Caco-2 (cell line): ENCODE measurements around the gene LSP1. TPM values are rescaled to one million over a fixed set of nuclear protein-coding genes. Genes with fewer than 3 reads are reported as not detected.

ENCODE experiments used
- BruUV-seq: library from RNA; stranded (reverse); fragments of 400-500 nt; replicated peaks from 2 replicates; lab custom pipeline; 2021; lab: Mats Ljungman, UMichigan
- CTCF ChIA-PET: fragments of 300-600 bp; sonication (Branson Sonifier 250); formaldehyde crosslinking; loops from one replicate; lab custom pipeline; 2022; ENCODE audit warnings: antibody characterized with exemption; lab: Charles Lee
- POLR2A ChIA-PET: fragments of 300-600 bp; sonication (Branson Sonifier 250); formaldehyde crosslinking; loops from one replicate; lab custom pipeline; 2022; ENCODE audit warnings: antibody characterized with exemption; lab: Charles Lee
- DNase-seq, 2 experiments: peaks; one replicate each; pipeline versions ENCODE4 v3.0.0 to v3.0.0-alpha.2; 2020 to 2022
- H3K27me3 ChIP-seq: replicated peaks from 2 replicates; pipeline ENCODE4 v1.6.0; 2011; ENCODE audit warnings: low read length; ENCODE audit not compliant: control insufficient read depth, insufficient read depth
- H3K36me3 ChIP-seq: 2 replicates; pipeline ENCODE4 v1.5.1; 2011; ENCODE audit warnings: low read length; ENCODE audit not compliant: control insufficient read depth, insufficient read depth
- H3K4me1 ChIP-seq: fragments of 250-450 bp; sonication (Bioruptor Pico); 2 replicates; pipeline ENCODE4 v1.5.1; 2020; ENCODE audit warnings: mild to moderate bottlenecking
- H3K4me3 ChIP-seq: 2 replicates; pipeline ENCODE4 v1.5.1; 2011; ENCODE audit warnings: low read depth, mild to moderate bottlenecking, control low read depth, low read length
- H3K9me3 ChIP-seq: fragments of 250-450 bp; sonication (Bioruptor Pico); 2 replicates; pipeline ENCODE4 v1.5.1; 2020; ENCODE audit warnings: mild to moderate bottlenecking, moderate library complexity
- H3K27ac Mint-ChIP-seq: one replicate; pipeline ENCODE4 v1.8.0; 2022; ENCODE audit warnings: mixed read lengths; ENCODE audit not compliant: unreplicated experiment
- H3K27me3 Mint-ChIP-seq: one replicate; pipeline ENCODE4 v1.8.0; 2022; ENCODE audit warnings: mixed read lengths; ENCODE audit not compliant: insufficient read depth, unreplicated experiment
- H3K36me3 Mint-ChIP-seq: one replicate; pipeline ENCODE4 v1.8.0; 2022; ENCODE audit warnings: mild to moderate bottlenecking, mixed read lengths; ENCODE audit not compliant: insufficient read depth, unreplicated experiment
- H3K4me1 Mint-ChIP-seq: one replicate; pipeline ENCODE4 v1.8.0; 2022; ENCODE audit warnings: low read depth, mixed read lengths; ENCODE audit not compliant: unreplicated experiment
- H3K4me3 Mint-ChIP-seq: one replicate; pipeline ENCODE4 v1.8.0; 2022; ENCODE audit warnings: mild to moderate bottlenecking, moderate library complexity, mixed read lengths; ENCODE audit not compliant: unreplicated experiment
- H3K9me3 Mint-ChIP-seq: one replicate; pipeline ENCODE4 v1.8.0; 2022; ENCODE audit warnings: mixed read lengths; ENCODE audit not compliant: unreplicated experiment
- CTCF ChIP-seq, 2 experiments: fragments of 200-600 bp in 1 of 2; IDR thresholded peaks; 1 replicate in 1 of 2; 2 replicates in 1 of 2; pipeline versions ENCODE4 v1.5.1 to v1.8.0; 2011 to 2022; ENCODE audit warnings: antibody characterized with exemption in 1 of 2, control low read depth in 1 of 2, inconsistent platforms in 1 of 2, low read depth in 1 of 2, low read length in 1 of 2, mild to moderate bottlenecking in 1 of 2, moderate library complexity in 1 of 2; ENCODE audit not compliant: insufficient read depth in 1 of 2, severe bottlenecking in 1 of 2, unreplicated experiment in 1 of 2
- intact Hi-C: fragments of 100-400 bp; cut with micrococcal nuclease; formaldehyde crosslinking; loops from one replicate; pipeline ENCODE4 v1.10.0; 2022; ENCODE audit not compliant: unreplicated experiment
- total RNA-seq: library from RNA; stranded (reverse); gene quantifications from 2 replicates; pipeline ENCODE4 v1.2.3, GENCODE V29; 2022

The LSP1 gene
- total RNA-seq, 1 experiment from 2014 or later: not detected

GRCh38 chr11:1836011-1836945, 16.6 kb upstream of the LSP1 start:
- H3K27me3 Mint-ChIP-seq: no peaks in the 10 kb centered on the region
- Histone ChIP-seq H3K9me3 (no peaks in the 10 kb centered on the region), H3K4me3 (no peak overlapping the region), H3K4me1 (peaks cover 55% of the 10 kb centered on the region), H3K36me3 (no peaks in the 10 kb centered on the region), H3K27me3 (no peaks in the 10 kb centered on the region)
- H3K4me3 Mint-ChIP-seq: no peak overlapping the region
- peaks cover 24% of the 10 kb centered on the region for H3K4me1 Mint-ChIP-seq
- intact Hi-C loops: no loop called here
- POLR2A ChIA-PET: interaction anchor here (0.8 kb wide), 1 partner anchor 112 kb away, joined by 3 read pairs; no protein-coding TSS in a partner anchor
- H3K27ac Mint-ChIP-seq: peak overlapping the region; percentile 98
- no peaks in the 10 kb centered on the region for H3K9me3 Mint-ChIP-seq
- CTCF ChIA-PET: interaction anchor here (0.7 to 1.6 kb wide), 5 partner anchors 11 to 315 kb away, joined by 3 to 6 read pairs (median 4); no protein-coding TSS in a partner anchor
- peaks cover 17% of the 10 kb centered on the region for H3K36me3 Mint-ChIP-seq
- BruUV-seq: no TSS peak
- no peak for TF ChIP-seq CTCF (IDR thresholded peaks at IDR 0.05; ENCODE audit: insufficient read depth in 1 of 2, low read depth in 1 of 2, low read length in 1 of 2, severe bottlenecking in 1 of 2, unreplicated experiment in 1 of 2)
- DNase-seq: no peak

- H3K4me3 ChIP-seq: no peak overlapping the region
- H3K4me1 ChIP-seq: peaks cover 44% of the 10 kb centered on the region
- no peaks in the 10 kb centered on the region for H3K9me3 ChIP-seq
- Mint-ChIP-seq H3K9me3 (no peaks in the 10 kb centered on the region), H3K27me3 (no peaks in the 10 kb centered on the region), H3K4me1 (peaks cover 17% of the 10 kb centered on the region), H3K36me3 (peaks cover 17% of the 10 kb centered on the region), H3K4me3 (no peak overlapping the region), H3K27ac (no peak overlapping the region)
- intact Hi-C loops: loop anchor here (1.0 kb wide), 1 partner anchor 33 kb away; no protein-coding TSS in a partner anchor
- no TSS peak for BruUV-seq
- TF ChIP-seq CTCF (IDR thresholded peaks at IDR 0.05; ENCODE audit: insufficient read depth in 1 of 2, low read depth in 1 of 2, low read length in 1 of 2, severe bottlenecking in 1 of 2, unreplicated experiment in 1 of 2): peak; percentile 84 to 91
- CTCF ChIA-PET: interaction anchor here (0.7 to 1.5 kb wide), 3 partner anchors 12 to 185 kb away, joined by 3 to 4 read pairs (median 4); no protein-coding TSS in a partner anchor
- POLR2A ChIA-PET: interaction anchor here (0.8 kb wide), 1 partner anchor 111 kb away, joined by 3 read pairs; no protein-coding TSS in a partner anchor
- peak; percentile 76 to 80 for DNase-seq
- no peaks in the 10 kb centered on the region for H3K27me3 ChIP-seq
- H3K36me3 ChIP-seq: no peaks in the 10 kb centered on the region
These were observed 15.5 kb upstream of the LSP1 start for GRCh38 chr11:1837171-1838076.

GRCh38 chr11:1838077-1838425, 14.8 kb upstream of the LSP1 start:
- H3K4me1 Mint-ChIP-seq: peaks cover 16% of the 10 kb centered on the region
- Histone ChIP-seq H3K4me1 (peaks cover 38% of the 10 kb centered on the region), H3K9me3 (no peaks in the 10 kb centered on the region), H3K36me3 (no peaks in the 10 kb centered on the region), H3K4me3 (no peak overlapping the region), H3K27me3 (no peaks in the 10 kb centered on the region)
- intact Hi-C loops: no loop called here
- H3K27me3 Mint-ChIP-seq: no peaks in the 10 kb centered on the region
- no TSS peak for BruUV-seq
- no peak for TF ChIP-seq CTCF (IDR thresholded peaks at IDR 0.05; ENCODE audit: insufficient read depth in 1 of 2, low read depth in 1 of 2, low read length in 1 of 2, severe bottlenecking in 1 of 2, unreplicated experiment in 1 of 2)
- peaks cover 17% of the 10 kb centered on the region for H3K36me3 Mint-ChIP-seq
- no peak overlapping the region for H3K4me3 Mint-ChIP-seq
- DNase-seq: no peak
- CTCF ChIA-PET: no interaction called here
- POLR2A ChIA-PET: no interaction called here
- no peaks in the 10 kb centered on the region for H3K9me3 Mint-ChIP-seq
- no peak overlapping the region for H3K27ac Mint-ChIP-seq
